SK-N-SH treated with all-trans-retinoic acid at 6 μM for 48 hours (cell line): ENCODE results near the gene C11orf65.

Experiments used
- ATAC-seq: fragments of 200-7000 bp; cut with Tn5 transposase; 3 replicates; pipeline ENCODE4 v1.9.1; 2020; ENCODE audit warnings: mild to moderate bottlenecking, moderate library complexity
- BACH2 ChIP-seq: fragments of 250-450 bp; sonication (Bioruptor Pico); IDR thresholded peaks from 2 replicates; pipeline ENCODE4 v1.9.0; 2021; ENCODE audit warnings: mild to moderate bottlenecking, borderline replicate concordance
- CSDC2 ChIP-seq: fragments of 250-450 bp; sonication (Bioruptor Pico); IDR thresholded peaks from 2 replicates; pipeline ENCODE4 v1.5.0; 2020; ENCODE audit warnings: mild to moderate bottlenecking, moderate library complexity
- ESRRG ChIP-seq: fragments of 250-450 bp; sonication (Bioruptor Pico); IDR thresholded peaks from 2 replicates; pipeline ENCODE4 v1.6.1; 2021; ENCODE audit warnings: mild to moderate bottlenecking
- GLIS3 ChIP-seq: fragments of 250-450 bp; sonication (Bioruptor Pico); IDR thresholded peaks from 2 replicates; pipeline ENCODE4 v1.5.0; 2020; ENCODE audit warnings: mild to moderate bottlenecking, moderate library complexity
- OSR1 ChIP-seq: fragments of 250-450 bp; sonication (Bioruptor Pico); IDR thresholded peaks from 2 replicates; pipeline ENCODE4 v1.8.0; 2022; ENCODE audit warnings: moderate library complexity, mild to moderate bottlenecking, inconsistent platforms
- PATZ1 ChIP-seq: fragments of 250-450 bp; sonication (Bioruptor Pico); IDR thresholded peaks from 2 replicates; pipeline ENCODE4 v1.8.0; 2020; ENCODE audit warnings: mild to moderate bottlenecking, moderate library complexity, borderline replicate concordance
- PPARA ChIP-seq: fragments of 250-450 bp; sonication (Bioruptor Pico); IDR thresholded peaks from 2 replicates; pipeline ENCODE4 v1.5.0; 2020; ENCODE audit warnings: mild to moderate bottlenecking, borderline replicate concordance
- RARB ChIP-seq: fragments of 250-450 bp; sonication (Bioruptor Pico); IDR thresholded peaks from 2 replicates; pipeline ENCODE4 v1.8.0; 2021; ENCODE audit warnings: mild to moderate bottlenecking, moderate library complexity
- TCF4 ChIP-seq: fragments of 250-450 bp; sonication (Bioruptor Pico); IDR thresholded peaks from 2 replicates; pipeline ENCODE4 v1.8.0; 2021; ENCODE audit warnings: mild to moderate bottlenecking, moderate library complexity, borderline replicate concordance
- ZC3H10 ChIP-seq: fragments of 250-450 bp; sonication (Bioruptor Pico); IDR thresholded peaks from 2 replicates; pipeline ENCODE4 v1.5.1; 2021; ENCODE audit warnings: mild to moderate bottlenecking, moderate library complexity
- ZFP3 ChIP-seq: fragments of 250-450 bp; sonication (Bioruptor Pico); IDR thresholded peaks from 2 replicates; pipeline ENCODE4 v1.5.0; 2020; ENCODE audit warnings: mild to moderate bottlenecking, moderate library complexity
- ZFP30 ChIP-seq: fragments of 450-650 bp; formaldehyde crosslinking; IDR thresholded peaks from 2 replicates; pipeline ENCODE4 v1.5.0; 2022; ENCODE audit warnings: mild to moderate bottlenecking, moderate library complexity
- ZNF565 ChIP-seq: fragments of 450-650 bp; formaldehyde crosslinking; conservative IDR thresholded peaks from 2 replicates; pipeline ENCODE4 v1.5.0; 2020; ENCODE audit warnings: low read depth, mild to moderate bottlenecking, moderate library complexity
- ZNF70 ChIP-seq: fragments of 450-650 bp; formaldehyde crosslinking; IDR thresholded peaks from 2 replicates; pipeline ENCODE4 v1.5.0; 2020; ENCODE audit warnings: mild to moderate bottlenecking, moderate library complexity
- ZNF8 ChIP-seq: fragments of 450-650 bp; formaldehyde crosslinking; IDR thresholded peaks from 2 replicates; pipeline ENCODE4 v1.5.0; 2020; ENCODE audit warnings: mild to moderate bottlenecking, moderate library complexity
- TF ChIP-seq, protein P1 (sequence below): fragments of 250-450 bp; sonication (Bioruptor Pico); IDR thresholded peaks from 2 replicates; pipeline ENCODE4 v1.8.0; 2021; ENCODE audit warnings: low read depth, mild to moderate bottlenecking, moderate library complexity, borderline replicate concordance
- TF ChIP-seq, protein P2 (sequence below): fragments of 250-450 bp; sonication (Bioruptor Pico); IDR thresholded peaks from 2 replicates; pipeline ENCODE4 v1.5.0; 2020; ENCODE audit warnings: mild to moderate bottlenecking, moderate library complexity
- TF ChIP-seq, protein P3 (sequence below): fragments of 250-450 bp; sonication (Bioruptor Pico); IDR thresholded peaks from 2 replicates; pipeline ENCODE4 v1.5.1; 2021; ENCODE audit warnings: mild to moderate bottlenecking, moderate library complexity

The C11orf65 gene

DNA sequence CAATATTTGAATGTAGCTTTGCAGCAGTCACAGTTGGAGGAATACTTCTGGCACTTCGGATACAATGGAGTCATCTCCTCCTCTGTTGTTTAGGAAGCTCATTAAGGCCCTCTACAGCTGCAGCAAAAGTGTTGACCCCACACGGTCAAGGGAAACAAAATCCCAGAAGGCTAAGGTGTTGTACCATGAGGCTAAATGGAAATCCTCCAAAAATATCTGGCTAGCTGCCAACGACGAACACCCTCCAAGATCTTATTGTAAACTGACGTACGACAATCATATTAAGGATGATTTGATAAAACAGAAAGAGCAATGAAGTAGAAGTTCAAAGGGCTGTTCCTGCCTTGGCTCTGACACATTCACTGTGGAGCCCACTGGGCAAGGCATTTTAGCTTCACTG, 26.9 kb upstream of the C11orf65 start:
- ATAC-seq, result no peak
- TF ChIP-seq PATZ1 (no peak), GLIS3 (no peak), ZFP3 (CRISPR knock-in tag) (no peak), BACH2 (CRISPR knock-in tag) (no peak), RARB (no peak), ZFP30 (CRISPR knock-in tag) (no peak), PPARA (CRISPR knock-in tag) (no peak)
- TF ChIP-seq, protein P1, sequence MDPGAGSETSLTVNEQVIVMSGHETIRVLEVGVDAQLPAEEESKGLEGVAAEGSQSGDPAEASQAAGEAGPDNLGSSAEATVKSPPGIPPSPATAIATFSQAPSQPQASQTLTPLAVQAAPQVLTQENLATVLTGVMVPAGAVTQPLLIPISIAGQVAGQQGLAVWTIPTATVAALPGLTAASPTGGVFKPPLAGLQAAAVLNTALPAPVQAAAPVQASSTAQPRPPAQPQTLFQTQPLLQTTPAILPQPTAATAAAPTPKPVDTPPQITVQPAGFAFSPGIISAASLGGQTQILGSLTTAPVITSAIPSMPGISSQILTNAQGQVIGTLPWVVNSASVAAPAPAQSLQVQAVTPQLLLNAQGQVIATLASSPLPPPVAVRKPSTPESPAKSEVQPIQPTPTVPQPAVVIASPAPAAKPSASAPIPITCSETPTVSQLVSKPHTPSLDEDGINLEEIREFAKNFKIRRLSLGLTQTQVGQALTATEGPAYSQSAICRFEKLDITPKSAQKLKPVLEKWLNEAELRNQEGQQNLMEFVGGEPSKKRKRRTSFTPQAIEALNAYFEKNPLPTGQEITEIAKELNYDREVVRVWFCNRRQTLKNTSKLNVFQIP (CRISPR knock-in tag), result no peak

- ATAC-seq, result no peak
- no peak for TF ChIP-seq PATZ1
- TF ChIP-seq GLIS3, result no peak
- TF ChIP-seq, protein P2, sequence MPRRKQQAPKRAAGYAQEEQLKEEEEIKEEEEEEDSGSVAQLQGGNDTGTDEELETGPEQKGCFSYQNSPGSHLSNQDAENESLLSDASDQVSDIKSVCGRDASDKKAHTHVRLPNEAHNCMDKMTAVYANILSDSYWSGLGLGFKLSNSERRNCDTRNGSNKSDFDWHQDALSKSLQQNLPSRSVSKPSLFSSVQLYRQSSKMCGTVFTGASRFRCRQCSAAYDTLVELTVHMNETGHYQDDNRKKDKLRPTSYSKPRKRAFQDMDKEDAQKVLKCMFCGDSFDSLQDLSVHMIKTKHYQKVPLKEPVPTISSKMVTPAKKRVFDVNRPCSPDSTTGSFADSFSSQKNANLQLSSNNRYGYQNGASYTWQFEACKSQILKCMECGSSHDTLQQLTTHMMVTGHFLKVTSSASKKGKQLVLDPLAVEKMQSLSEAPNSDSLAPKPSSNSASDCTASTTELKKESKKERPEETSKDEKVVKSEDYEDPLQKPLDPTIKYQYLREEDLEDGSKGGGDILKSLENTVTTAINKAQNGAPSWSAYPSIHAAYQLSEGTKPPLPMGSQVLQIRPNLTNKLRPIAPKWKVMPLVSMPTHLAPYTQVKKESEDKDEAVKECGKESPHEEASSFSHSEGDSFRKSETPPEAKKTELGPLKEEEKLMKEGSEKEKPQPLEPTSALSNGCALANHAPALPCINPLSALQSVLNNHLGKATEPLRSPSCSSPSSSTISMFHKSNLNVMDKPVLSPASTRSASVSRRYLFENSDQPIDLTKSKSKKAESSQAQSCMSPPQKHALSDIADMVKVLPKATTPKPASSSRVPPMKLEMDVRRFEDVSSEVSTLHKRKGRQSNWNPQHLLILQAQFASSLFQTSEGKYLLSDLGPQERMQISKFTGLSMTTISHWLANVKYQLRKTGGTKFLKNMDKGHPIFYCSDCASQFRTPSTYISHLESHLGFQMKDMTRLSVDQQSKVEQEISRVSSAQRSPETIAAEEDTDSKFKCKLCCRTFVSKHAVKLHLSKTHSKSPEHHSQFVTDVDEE (CRISPR knock-in tag), result no peak
- no peak for TF ChIP-seq ZNF70 (CRISPR knock-in tag)
- no peak for TF ChIP-seq ZC3H10 (CRISPR knock-in tag)
- no peak for TF ChIP-seq ESRRG (CRISPR knock-in tag)
- TF ChIP-seq, protein P3, sequence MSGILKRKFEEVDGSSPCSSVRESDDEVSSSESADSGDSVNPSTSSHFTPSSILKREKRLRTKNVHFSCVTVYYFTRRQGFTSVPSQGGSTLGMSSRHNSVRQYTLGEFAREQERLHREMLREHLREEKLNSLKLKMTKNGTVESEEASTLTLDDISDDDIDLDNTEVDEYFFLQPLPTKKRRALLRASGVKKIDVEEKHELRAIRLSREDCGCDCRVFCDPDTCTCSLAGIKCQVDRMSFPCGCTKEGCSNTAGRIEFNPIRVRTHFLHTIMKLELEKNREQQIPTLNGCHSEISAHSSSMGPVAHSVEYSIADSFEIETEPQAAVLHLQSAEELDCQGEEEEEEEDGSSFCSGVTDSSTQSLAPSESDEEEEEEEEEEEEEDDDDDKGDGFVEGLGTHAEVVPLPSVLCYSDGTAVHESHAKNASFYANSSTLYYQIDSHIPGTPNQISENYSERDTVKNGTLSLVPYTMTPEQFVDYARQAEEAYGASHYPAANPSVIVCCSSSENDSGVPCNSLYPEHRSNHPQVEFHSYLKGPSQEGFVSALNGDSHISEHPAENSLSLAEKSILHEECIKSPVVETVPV (CRISPR knock-in tag), result no peak
- TF ChIP-seq ZNF565 (CRISPR knock-in tag), result no peak
- TF ChIP-seq ZFP3 (CRISPR knock-in tag), result no peak
- no peak for TF ChIP-seq ZNF8 (CRISPR knock-in tag)
- TF ChIP-seq OSR1 (CRISPR knock-in tag), result no peak
These were observed 24.6 kb upstream of the C11orf65 start for GRCh38 chr11:108491936-108492335.

- TF ChIP-seq, protein P1 (CRISPR knock-in tag), result no peak
- TF ChIP-seq TCF4 (CRISPR knock-in tag), result no peak
- ATAC-seq, result no peak
These were observed 19.5 kb upstream of the C11orf65 start for GRCh38 chr11:108486828-108487227.

- ATAC-seq, result no peak
- TF ChIP-seq OSR1 (CRISPR knock-in tag), result no peak
- no peak for TF ChIP-seq PPARA (CRISPR knock-in tag)
- no peak for TF ChIP-seq CSDC2 (CRISPR knock-in tag)
- no peak for TF ChIP-seq PATZ1
- TF ChIP-seq, protein P2 (CRISPR knock-in tag), result no peak
- no peak for TF ChIP-seq RARB
These were observed 19.0 kb upstream of the C11orf65 start for GRCh38 chr11:108486331-108486730.
